NCI-H82 (cell line): ENCODE measurements around the gene PPP1R7.

Source experiments
- DNase-seq: peaks from one replicate; lab custom pipeline; 2025; lab: John Stamatoyannopoulos, UW

The PPP1R7 gene

GRCh38 chr2:241140445-241140840 is 9.8 kb upstream of the PPP1R7 start:
- DNase-seq = no peak

- no peak for DNase-seq
These were observed 9.0 kb upstream of the PPP1R7 start for GRCh38 chr2:241141214-241141770.

- DNase-seq = no peak
These were observed 8.2 kb upstream of the PPP1R7 start for GRCh38 chr2:241142063-241142462.

- DNase-seq = no peak
These were observed 7.7 kb upstream of the PPP1R7 start for GRCh38 chr2:241142593-241142992.

GRCh38 chr2:241146286-241146685 is 4.0 kb upstream of the PPP1R7 start:
- DNase-seq = no peak

GRCh38 chr2:241147336-241147735 is 2.9 kb upstream of the PPP1R7 start:
- no peak for DNase-seq

GRCh38 chr2:241148239-241148638 is 2.0 kb upstream of the PPP1R7 start:
- DNase-seq = peak; percentile 24

GRCh38 chr2:241148891-241149674 is 1.2 kb upstream of the PPP1R7 start, which contains the start of gene PASK:
Gene PASK, minus strand, starts transcription at chr2:241149472. Its CDS starts 6,440 bp downstream, at chr2:241143032.
- peak; percentile 99 for DNase-seq

- no peak for DNase-seq
These were observed 667 bp upstream of the PPP1R7 start for GRCh38 chr2:241149675-241149924.

- DNase-seq = peak; percentile 38
These were observed 628 bp downstream of the PPP1R7 start for GRCh38 chr2:241150660-241151530.

GRCh38 chr2:241151934-241152660 is 1.8 kb downstream of the PPP1R7 start:
- DNase-seq = no peak

GRCh38 chr2:241153616-241154015 is 3.3 kb downstream of the PPP1R7 start:
- DNase-seq = no peak

- DNase-seq = no peak
These were observed 4.6 kb downstream of the PPP1R7 start for GRCh38 chr2:241154915-241155314.

GRCh38 chr2:241155936-241156335 is 5.7 kb downstream of the PPP1R7 start:
- no peak for DNase-seq

GRCh38 chr2:241156971-241157441 is 6.7 kb downstream of the PPP1R7 start:
- DNase-seq = no peak

- no peak for DNase-seq
These were observed 7.7 kb downstream of the PPP1R7 start for GRCh38 chr2:241157841-241158545.

- DNase-seq = no peak
These were observed 8.3 kb downstream of the PPP1R7 start for GRCh38 chr2:241158546-241158900.

GRCh38 chr2:241159116-241159515 is 8.8 kb downstream of the PPP1R7 start:
- no peak for DNase-seq

GRCh38 chr2:241160318-241160717 is 10.1 kb downstream of the PPP1R7 start:
- no peak for DNase-seq

- no peak for DNase-seq
These were observed 11.5 kb downstream of the PPP1R7 start for GRCh38 chr2:241161646-241162281.

GRCh38 chr2:241163601-241164118 is 13.4 kb downstream of the PPP1R7 start:
- DNase-seq = no peak
